NB4 (cell line): ENCODE data around the gene NT5E.

ENCODE experiments used
- MYC ChIP-seq: IDR thresholded peaks from 2 replicates; pipeline ENCODE4 v1.6.1; 2011; ENCODE audit warnings: low read depth, low read length
- POLR2A ChIP-seq: IDR thresholded peaks from 2 replicates; pipeline ENCODE4 v1.6.1; 2011; ENCODE audit warnings: mild to moderate bottlenecking; ENCODE audit not compliant: insufficient read length; ENCODE audit errors: extremely low read depth
- TF ChIP-seq, protein P1 (sequence below): IDR thresholded peaks from one replicate; pipeline ENCODE4 v1.5.1; 2012; ENCODE audit warnings: low read depth, low read length
- TF ChIP-seq, protein P2 (sequence below): IDR thresholded peaks from 2 replicates; pipeline ENCODE4 v1.6.1; 2011; ENCODE audit warnings: low read depth, low read length

DNA sequence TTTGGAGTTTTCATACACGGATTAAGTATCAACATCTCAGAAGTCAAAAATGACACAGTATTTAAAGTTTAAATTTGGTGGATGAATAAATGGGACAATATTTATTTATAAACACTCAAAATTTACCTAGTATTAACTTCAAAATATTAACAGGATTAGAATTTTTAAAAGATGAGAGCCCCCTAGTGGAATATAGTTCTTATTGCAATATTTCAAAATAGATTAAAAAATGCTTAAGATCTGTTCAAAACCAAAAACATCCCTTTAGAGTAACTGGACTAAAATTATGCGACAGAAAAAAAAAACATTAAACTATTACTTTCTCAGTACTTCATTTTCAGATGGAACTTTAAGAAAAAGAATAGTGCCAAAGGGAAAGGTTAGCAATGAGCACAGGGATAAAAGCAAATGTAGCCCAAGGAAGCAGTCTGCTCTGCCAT, 87.2 kb downstream of the NT5E start:
- TF ChIP-seq, protein P1, sequence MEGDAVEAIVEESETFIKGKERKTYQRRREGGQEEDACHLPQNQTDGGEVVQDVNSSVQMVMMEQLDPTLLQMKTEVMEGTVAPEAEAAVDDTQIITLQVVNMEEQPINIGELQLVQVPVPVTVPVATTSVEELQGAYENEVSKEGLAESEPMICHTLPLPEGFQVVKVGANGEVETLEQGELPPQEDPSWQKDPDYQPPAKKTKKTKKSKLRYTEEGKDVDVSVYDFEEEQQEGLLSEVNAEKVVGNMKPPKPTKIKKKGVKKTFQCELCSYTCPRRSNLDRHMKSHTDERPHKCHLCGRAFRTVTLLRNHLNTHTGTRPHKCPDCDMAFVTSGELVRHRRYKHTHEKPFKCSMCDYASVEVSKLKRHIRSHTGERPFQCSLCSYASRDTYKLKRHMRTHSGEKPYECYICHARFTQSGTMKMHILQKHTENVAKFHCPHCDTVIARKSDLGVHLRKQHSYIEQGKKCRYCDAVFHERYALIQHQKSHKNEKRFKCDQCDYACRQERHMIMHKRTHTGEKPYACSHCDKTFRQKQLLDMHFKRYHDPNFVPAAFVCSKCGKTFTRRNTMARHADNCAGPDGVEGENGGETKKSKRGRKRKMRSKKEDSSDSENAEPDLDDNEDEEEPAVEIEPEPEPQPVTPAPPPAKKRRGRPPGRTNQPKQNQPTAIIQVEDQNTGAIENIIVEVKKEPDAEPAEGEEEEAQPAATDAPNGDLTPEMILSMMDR = no peak
- TF ChIP-seq POLR2A = no peak
- TF ChIP-seq, protein P2, sequence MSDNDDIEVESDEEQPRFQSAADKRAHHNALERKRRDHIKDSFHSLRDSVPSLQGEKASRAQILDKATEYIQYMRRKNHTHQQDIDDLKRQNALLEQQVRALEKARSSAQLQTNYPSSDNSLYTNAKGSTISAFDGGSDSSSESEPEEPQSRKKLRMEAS = no peak
- TF ChIP-seq MYC = no peak
